HepG2 (cell line): Measurements from ENCODE around the gene KIF3A. TPM values are rescaled to one million over a fixed set of nuclear protein-coding genes. Genes with fewer than 3 reads are reported as not detected.

Experiments
- CBFB ChIP-seq: sonication (generic); formaldehyde crosslinking; IDR thresholded peaks from 2 replicates; pipeline ENCODE4 v1.4.0; 2020; ENCODE audit warnings: missing genetic modification reagents
- HDAC1 ChIP-seq: sonication (generic); formaldehyde crosslinking; IDR thresholded peaks from 2 replicates; pipeline ENCODE4 v1.5.1; 2020; ENCODE audit warnings: mild to moderate bottlenecking, missing genetic modification reagents
- KLF13 ChIP-seq: sonication (generic); formaldehyde crosslinking; IDR thresholded peaks from 2 replicates; pipeline ENCODE4 v1.4.0; 2020; ENCODE audit warnings: mild to moderate bottlenecking, missing genetic modification reagents
- MYC ChIP-seq: sonication (generic); formaldehyde crosslinking; IDR thresholded peaks from 2 replicates; pipeline ENCODE4 v1.9.0; 2021; ENCODE audit warnings: missing genetic modification reagents, borderline replicate concordance
- PTBP1 ChIP-seq: fragments of 200-400 bp; formaldehyde crosslinking; IDR thresholded peaks from 2 replicates; pipeline ENCODE4 v1.6.1; 2018; ENCODE audit warnings: low read length, low read depth; ENCODE audit not compliant: poor library complexity, severe bottlenecking
- RAD51 ChIP-seq: fragments of 450-650 bp; IDR thresholded peaks from 2 replicates; pipeline ENCODE4 v1.6.1; 2016; ENCODE audit warnings: borderline replicate concordance
- RARG ChIP-seq: sonication (generic); formaldehyde crosslinking; IDR thresholded peaks from 2 replicates; pipeline ENCODE4 v1.4.0; 2020; ENCODE audit warnings: low read depth, mild to moderate bottlenecking, missing genetic modification reagents
- RELA ChIP-seq: sonication (generic); formaldehyde crosslinking; IDR thresholded peaks from 2 replicates; pipeline ENCODE4 v1.4.0; 2020; ENCODE audit warnings: missing genetic modification reagents
- SOX5 ChIP-seq: IDR thresholded peaks from 2 replicates; pipeline ENCODE4 v1.6.1; 2016; ENCODE audit warnings: borderline replicate concordance
- THYN1 ChIP-seq: sonication (generic); formaldehyde crosslinking; IDR thresholded peaks from 2 replicates; pipeline ENCODE4 v1.8.1; 2023; ENCODE audit warnings: low read depth, mild to moderate bottlenecking, moderate library complexity, missing genetic modification reagents, borderline replicate concordance
- XBP1 ChIP-seq: sonication (generic); formaldehyde crosslinking; IDR thresholded peaks from 2 replicates; pipeline ENCODE4 v1.5.0; 2020; ENCODE audit warnings: missing genetic modification reagents
- ZMYM4 ChIP-seq: sonication (generic); formaldehyde crosslinking; IDR thresholded peaks from 2 replicates; pipeline ENCODE4 v1.8.1; 2023; ENCODE audit warnings: mild to moderate bottlenecking, missing genetic modification reagents
- ZNF367 ChIP-seq: sonication (generic); formaldehyde crosslinking; IDR thresholded peaks from 2 replicates; pipeline ENCODE4 v1.4.0; 2020; ENCODE audit warnings: missing genetic modification reagents, borderline replicate concordance
- ZNF598 ChIP-seq: sonication (generic); formaldehyde crosslinking; IDR thresholded peaks from 2 replicates; pipeline ENCODE4 v1.5.1; 2020; ENCODE audit warnings: mild to moderate bottlenecking, missing genetic modification reagents, borderline replicate concordance
- ZNF616 ChIP-seq: sonication (generic); formaldehyde crosslinking; IDR thresholded peaks from 2 replicates; pipeline ENCODE4 v1.5.0; 2020; ENCODE audit warnings: low read depth, mild to moderate bottlenecking, missing genetic modification reagents
- ZNF746 ChIP-seq: sonication (generic); formaldehyde crosslinking; IDR thresholded peaks from 2 replicates; pipeline ENCODE4 v1.8.0; 2022; ENCODE audit warnings: mild to moderate bottlenecking, missing genetic modification reagents
- ZNF841 ChIP-seq: sonication (generic); formaldehyde crosslinking; IDR thresholded peaks from 2 replicates; pipeline ENCODE4 v1.8.1; 2023; ENCODE audit warnings: missing genetic modification reagents, borderline replicate concordance
- polyA plus RNA-seq, 8 experiments: library from polyadenylated mRNA; depleted of rRNA in 3 of 8; stranded (reverse) in 7 of 8; unstranded in 1 of 8; fragments of >200 nt; fragmentation: Illumina TruSeq in 4 of 8; extraction: Trizol in 4 of 8; gene quantifications; 2 replicates each; pipeline versions ENCODE4 v1.2.1 to v1.2.3, GENCODE V29; 2011 to 2016; ENCODE audit warnings: low read depth in 4 of 8, missing spikeins in 1 of 8, mixed read lengths in 1 of 8; ENCODE audit not compliant: insufficient read depth in 1 of 8
- total RNA-seq, 5 experiments: library from RNA; depleted of rRNA; stranded (reverse); fragments of >200 nt; fragmentation: Illumina TruSeq; extraction: Trizol; gene quantifications; 2 replicates each; pipeline ENCODE4 v1.2.3, GENCODE V29; 2016; ENCODE audit warnings: low read depth in 1 of 5
- TF ChIP-seq, protein P1 (sequence below): sonication (generic); formaldehyde crosslinking; IDR thresholded peaks from 2 replicates; pipeline ENCODE4 v1.9.0; 2021; ENCODE audit warnings: missing genetic modification reagents, mild to moderate bottlenecking, borderline replicate concordance
- TF ChIP-seq, protein P2 (sequence below): sonication (generic); formaldehyde crosslinking; IDR thresholded peaks from 2 replicates; pipeline ENCODE4 v1.5.1; 2020; ENCODE audit warnings: mild to moderate bottlenecking, moderate library complexity, missing genetic modification reagents
- TF ChIP-seq, protein P3 (sequence below): sonication (generic); formaldehyde crosslinking; IDR thresholded peaks from 2 replicates; pipeline ENCODE4 v1.8.0; 2022; ENCODE audit warnings: mild to moderate bottlenecking, missing genetic modification reagents
- TF ChIP-seq, protein P4 (sequence below): sonication (generic); formaldehyde crosslinking; IDR thresholded peaks from 2 replicates; pipeline ENCODE4 v1.5.1; 2020; ENCODE audit warnings: missing genetic modification reagents, mild to moderate bottlenecking, borderline replicate concordance

The KIF3A gene
- total and polyA plus RNA-seq, 2 of the 13 experiments (the other 11 are each of a cell fraction or from before 2014, with no cell fraction given), result 2.3 to 8.4 TPM

- TF ChIP-seq ZNF616 (CRISPR knock-in tag) (peak; percentile 72; the same call in 1 of the 2 replicates), RELA (CRISPR knock-in tag) (no peak), RAD51 (no peak), ZNF367 (no peak), RARG (CRISPR knock-in tag) (no peak), PTBP1 (no peak), THYN1 (CRISPR knock-in tag) (no peak), HDAC1 (CRISPR knock-in tag) (no peak), KLF13 (CRISPR knock-in tag) (no peak), ZNF746 (CRISPR knock-in tag) (no peak), ZNF841 (CRISPR knock-in tag) (0 out of 2 replicates have a peak, but pooled peaks have one; percentile 50), CBFB (CRISPR knock-in tag) (no peak), MYC (CRISPR knock-in tag) (peak; percentile 39; the same call in 1 of the 2 replicates), SOX5 (no peak), ZNF598 (CRISPR knock-in tag) (no peak), XBP1 (CRISPR knock-in tag) (no peak), ZMYM4 (0 out of 2 replicates have a peak, but pooled peaks have one; percentile 12)
- TF ChIP-seq, protein P1, sequence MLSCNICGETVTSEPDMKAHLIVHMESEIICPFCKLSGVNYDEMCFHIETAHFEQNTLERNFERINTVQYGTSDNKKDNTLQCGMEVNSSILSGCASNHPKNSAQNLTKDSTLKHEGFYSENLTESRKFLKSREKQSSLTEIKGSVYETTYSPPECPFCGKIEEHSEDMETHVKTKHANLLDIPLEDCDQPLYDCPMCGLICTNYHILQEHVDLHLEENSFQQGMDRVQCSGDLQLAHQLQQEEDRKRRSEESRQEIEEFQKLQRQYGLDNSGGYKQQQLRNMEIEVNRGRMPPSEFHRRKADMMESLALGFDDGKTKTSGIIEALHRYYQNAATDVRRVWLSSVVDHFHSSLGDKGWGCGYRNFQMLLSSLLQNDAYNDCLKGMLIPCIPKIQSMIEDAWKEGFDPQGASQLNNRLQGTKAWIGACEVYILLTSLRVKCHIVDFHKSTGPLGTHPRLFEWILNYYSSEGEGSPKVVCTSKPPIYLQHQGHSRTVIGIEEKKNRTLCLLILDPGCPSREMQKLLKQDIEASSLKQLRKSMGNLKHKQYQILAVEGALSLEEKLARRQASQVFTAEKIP, result no peak
- TF ChIP-seq, protein P2, sequence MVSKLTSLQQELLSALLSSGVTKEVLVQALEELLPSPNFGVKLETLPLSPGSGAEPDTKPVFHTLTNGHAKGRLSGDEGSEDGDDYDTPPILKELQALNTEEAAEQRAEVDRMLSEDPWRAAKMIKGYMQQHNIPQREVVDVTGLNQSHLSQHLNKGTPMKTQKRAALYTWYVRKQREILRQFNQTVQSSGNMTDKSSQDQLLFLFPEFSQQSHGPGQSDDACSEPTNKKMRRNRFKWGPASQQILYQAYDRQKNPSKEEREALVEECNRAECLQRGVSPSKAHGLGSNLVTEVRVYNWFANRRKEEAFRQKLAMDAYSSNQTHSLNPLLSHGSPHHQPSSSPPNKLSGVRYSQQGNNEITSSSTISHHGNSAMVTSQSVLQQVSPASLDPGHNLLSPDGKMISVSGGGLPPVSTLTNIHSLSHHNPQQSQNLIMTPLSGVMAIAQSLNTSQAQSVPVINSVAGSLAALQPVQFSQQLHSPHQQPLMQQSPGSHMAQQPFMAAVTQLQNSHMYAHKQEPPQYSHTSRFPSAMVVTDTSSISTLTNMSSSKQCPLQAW (CRISPR knock-in tag), result 0 out of 2 replicates have a peak, but pooled peaks have one; percentile 17
- TF ChIP-seq, protein P3, sequence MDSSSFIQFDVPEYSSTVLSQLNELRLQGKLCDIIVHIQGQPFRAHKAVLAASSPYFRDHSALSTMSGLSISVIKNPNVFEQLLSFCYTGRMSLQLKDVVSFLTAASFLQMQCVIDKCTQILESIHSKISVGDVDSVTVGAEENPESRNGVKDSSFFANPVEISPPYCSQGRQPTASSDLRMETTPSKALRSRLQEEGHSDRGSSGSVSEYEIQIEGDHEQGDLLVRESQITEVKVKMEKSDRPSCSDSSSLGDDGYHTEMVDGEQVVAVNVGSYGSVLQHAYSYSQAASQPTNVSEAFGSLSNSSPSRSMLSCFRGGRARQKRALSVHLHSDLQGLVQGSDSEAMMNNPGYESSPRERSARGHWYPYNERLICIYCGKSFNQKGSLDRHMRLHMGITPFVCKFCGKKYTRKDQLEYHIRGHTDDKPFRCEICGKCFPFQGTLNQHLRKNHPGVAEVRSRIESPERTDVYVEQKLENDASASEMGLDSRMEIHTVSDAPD (CRISPR knock-in tag), result no peak
- TF ChIP-seq, protein P4, sequence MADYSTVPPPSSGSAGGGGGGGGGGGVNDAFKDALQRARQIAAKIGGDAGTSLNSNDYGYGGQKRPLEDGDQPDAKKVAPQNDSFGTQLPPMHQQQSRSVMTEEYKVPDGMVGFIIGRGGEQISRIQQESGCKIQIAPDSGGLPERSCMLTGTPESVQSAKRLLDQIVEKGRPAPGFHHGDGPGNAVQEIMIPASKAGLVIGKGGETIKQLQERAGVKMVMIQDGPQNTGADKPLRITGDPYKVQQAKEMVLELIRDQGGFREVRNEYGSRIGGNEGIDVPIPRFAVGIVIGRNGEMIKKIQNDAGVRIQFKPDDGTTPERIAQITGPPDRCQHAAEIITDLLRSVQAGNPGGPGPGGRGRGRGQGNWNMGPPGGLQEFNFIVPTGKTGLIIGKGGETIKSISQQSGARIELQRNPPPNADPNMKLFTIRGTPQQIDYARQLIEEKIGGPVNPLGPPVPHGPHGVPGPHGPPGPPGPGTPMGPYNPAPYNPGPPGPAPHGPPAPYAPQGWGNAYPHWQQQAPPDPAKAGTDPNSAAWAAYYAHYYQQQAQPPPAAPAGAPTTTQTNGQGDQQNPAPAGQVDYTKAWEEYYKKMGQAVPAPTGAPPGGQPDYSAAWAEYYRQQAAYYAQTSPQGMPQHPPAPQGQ, result no peak
Observed at GRCh38 chr5:132777209-132778069, 40.1 kb upstream of the KIF3A start, which contains the start of gene SEPTIN8 (continued).
